IPS-NIHi7 (cell line): ENCODE data around the gene LRRC73.
"Not testable (repeated sequence)": the region's sequence is repeated elsewhere in the genome, so short reads cannot be mapped to it uniquely, and the experiment has no call there.

ENCODE experiments used
- DNase-seq: peaks from one replicate; pipeline ENCODE4 v3.0.0; 2012; ENCODE audit warnings: mixed read lengths; ENCODE audit errors: extremely low spot score

LRRC73 gene

GRCh38 chr6:43464337-43464736 lies 45.8 kb downstream of the LRRC73 start:
- no peak for DNase-seq

GRCh38 chr6:43461936-43462335 lies 48.2 kb downstream of the LRRC73 start:
- no peak for DNase-seq

GRCh38 chr6:43460032-43460431 lies 50.1 kb downstream of the LRRC73 start:
- DNase-seq = no peak

- DNase-seq = no peak
Measured at GRCh38 chr6:43459535-43459934, 50.6 kb downstream of the LRRC73 start.

- not testable (repeated sequence) for DNase-seq
Measured at GRCh38 chr6:43458154-43458553, 52.0 kb downstream of the LRRC73 start.

GRCh38 chr6:43457643-43458042 lies 52.5 kb downstream of the LRRC73 start:
- DNase-seq = no peak
